OCI-LY1 (cell line): Measurements from ENCODE around the gene TBC1D16.

Experiments
- H2AFZ ChIP-seq: fragments of 200-600 bp; sonication (generic), shearing (Covaris generic); 2 replicates; pipeline ENCODE4 v1.6.0; 2014; ENCODE audit warnings: antibody characterized with exemption, mild to moderate bottlenecking, low read length
- H3F3A ChIP-seq: fragments of 200-600 bp; sonication (generic), shearing (Covaris generic); 2 replicates; pipeline ENCODE4 v1.6.0; 2014; ENCODE audit warnings: mild to moderate bottlenecking, antibody characterized with exemption, low read length, moderate library complexity; ENCODE audit not compliant: insufficient read depth
- H3K27ac ChIP-seq: fragments of 200-600 bp; sonication (generic); 2 replicates; pipeline ENCODE4 v1.5.1; 2014; ENCODE audit warnings: low read length, mixed run types, mild to moderate bottlenecking, low read depth; ENCODE audit not compliant: poor library complexity, severe bottlenecking
- H3K27me3 ChIP-seq: fragments of 200-600 bp; sonication (generic); 2 replicates; pipeline ENCODE4 v1.6.0; 2014; ENCODE audit warnings: antibody characterized with exemption, mild to moderate bottlenecking, low read length, moderate library complexity; ENCODE audit not compliant: insufficient read depth
- H3K36me3 ChIP-seq: fragments of 200-600 bp; sonication (generic); 2 replicates; pipeline ENCODE4 v1.6.1; 2014; ENCODE audit warnings: mild to moderate bottlenecking, antibody characterized with exemption, low read length, moderate library complexity, mixed read lengths; ENCODE audit not compliant: insufficient read depth
- H3K4me1 ChIP-seq: fragments of 200-600 bp; sonication (generic); 2 replicates; pipeline ENCODE4 v1.5.1; 2014; ENCODE audit warnings: mild to moderate bottlenecking, low read length, moderate library complexity; ENCODE audit not compliant: insufficient read depth, severe bottlenecking
- H3K4me2 ChIP-seq: fragments of 200-600 bp; sonication (generic), shearing (Covaris generic); 2 replicates; pipeline ENCODE4 v1.6.1; 2014; ENCODE audit warnings: low read length
- H3K4me3 ChIP-seq: fragments of 200-600 bp; sonication (generic); 2 replicates; pipeline ENCODE4 v1.5.1; 2014; ENCODE audit warnings: low read length, low read depth, mild to moderate bottlenecking, mixed read lengths; ENCODE audit not compliant: poor library complexity, severe bottlenecking
- H3K79me2 ChIP-seq: fragments of 200-600 bp; shearing (Covaris generic); 2 replicates; pipeline ENCODE4 v1.6.1; 2016; ENCODE audit warnings: mixed run types, low read length, mixed read lengths; ENCODE audit not compliant: insufficient read depth
- H3K9ac ChIP-seq: fragments of 200-600 bp; sonication (generic), shearing (Covaris generic); 2 replicates; pipeline ENCODE4 v1.6.1; 2014; ENCODE audit warnings: mild to moderate bottlenecking, low read length, mixed read lengths
- H3K9me2 ChIP-seq: fragments of 200-600 bp; sonication (generic), shearing (Covaris generic); 2 replicates; pipeline ENCODE4 v1.6.1; 2014; ENCODE audit warnings: low read depth, mild to moderate bottlenecking, low read length, mixed read lengths
- H3K9me3 ChIP-seq: fragments of 200-600 bp; shearing (Covaris generic); 2 replicates; pipeline ENCODE4 v1.6.1; 2014; ENCODE audit warnings: low read length, mixed read lengths
- H4K20me1 ChIP-seq: fragments of 200-600 bp; sonication (generic), shearing (Covaris generic); 2 replicates; pipeline ENCODE4 v1.6.0; 2016; ENCODE audit warnings: mild to moderate bottlenecking, low read length; ENCODE audit not compliant: insufficient read depth
- CTCF ChIP-seq: fragments of 200-600 bp; sonication (generic), shearing (Covaris generic); IDR thresholded peaks from 2 replicates; pipeline ENCODE4 v1.5.1; 2017; ENCODE audit warnings: mild to moderate bottlenecking, antibody characterized with exemption, low read length, moderate library complexity, mixed read lengths
- EZH2 ChIP-seq: fragments of 200-600 bp; sonication (generic), shearing (Covaris generic); IDR thresholded peaks from 2 replicates; pipeline ENCODE4 v1.8.0; 2017; ENCODE audit warnings: borderline replicate concordance, mixed run types, mild to moderate bottlenecking, antibody characterized with exemption, low read length, moderate library complexity, mixed read lengths

TBC1D16 gene

GRCh38 chr17:79997011-79997660, 38.5 kb downstream of the TBC1D16 start:
- no peak for TF ChIP-seq EZH2
- TF ChIP-seq CTCF, result no peak
- H3K4me1 ChIP-seq, result peaks cover 6% of the 10 kb centered on the region
- H3K9me3 ChIP-seq, result no peaks in the 10 kb centered on the region
- H3K4me2 ChIP-seq, result peak overlapping the region; percentile 11; the same call in 1 of the 2 replicates
- H3K36me3 ChIP-seq, result no peaks in the 10 kb centered on the region
- peaks cover 2% of the 10 kb centered on the region; the same call in 1 of the 2 replicates for H3K27me3 ChIP-seq
- no peak overlapping the region for H3K27ac ChIP-seq
- no peaks in the 10 kb centered on the region for H3K79me2 ChIP-seq
- H4K20me1 ChIP-seq, result no peaks in the 10 kb centered on the region
- H3K9me2 ChIP-seq, result no peaks in the 10 kb centered on the region
- H3K4me3 ChIP-seq, result no peak overlapping the region
- H3K9ac ChIP-seq, result no peak overlapping the region
- H3F3A ChIP-seq, result no peaks in the 10 kb centered on the region
- H2AFZ ChIP-seq, result no peak overlapping the region

- Histone ChIP-seq H3K9ac (no peak overlapping the region), H3K9me3 (no peaks in the 10 kb centered on the region), H3F3A (no peaks in the 10 kb centered on the region), H3K27me3 (peaks cover 2% of the 10 kb centered on the region; the same call in 1 of the 2 replicates), H4K20me1 (no peaks in the 10 kb centered on the region), H3K9me2 (no peaks in the 10 kb centered on the region), H3K4me2 (no peak overlapping the region), H3K36me3 (no peaks in the 10 kb centered on the region), H2AFZ (no peak overlapping the region), H3K27ac (no peak overlapping the region), H3K79me2 (no peaks in the 10 kb centered on the region), H3K4me3 (no peak overlapping the region), H3K4me1 (peaks cover 6% of the 10 kb centered on the region)
- TF ChIP-seq CTCF (no peak), EZH2 (no peak)
Observed at GRCh38 chr17:79996291-79996690, 39.4 kb downstream of the TBC1D16 start.

- Histone ChIP-seq H4K20me1 (no peaks in the 10 kb centered on the region), H3K4me3 (no peak overlapping the region), H3K27ac (no peak overlapping the region), H3F3A (no peaks in the 10 kb centered on the region), H3K9me3 (no peaks in the 10 kb centered on the region), H3K9ac (no peak overlapping the region), H3K4me2 (no peak overlapping the region), H3K79me2 (no peaks in the 10 kb centered on the region), H3K27me3 (peaks cover 2% of the 10 kb centered on the region; the same call in 1 of the 2 replicates), H3K4me1 (peaks cover 6% of the 10 kb centered on the region), H3K9me2 (no peaks in the 10 kb centered on the region), H3K36me3 (no peaks in the 10 kb centered on the region), H2AFZ (no peak overlapping the region)
- TF ChIP-seq EZH2 (no peak), CTCF (no peak)
Observed at GRCh38 chr17:79995696-79996095, 40.0 kb downstream of the TBC1D16 start.
